Dermis blood vessel endothelial cell (primary cell): Measurements from ENCODE around the gene RAB10. TPM values are rescaled to one million over a fixed set of nuclear protein-coding genes. Genes with fewer than 3 reads are reported as not detected.
"Not testable (repeated sequence)": the region's sequence is repeated elsewhere in the genome, so short reads cannot be mapped to it uniquely, and the experiment has no call there.

Experiments
- DNase-seq: peaks from one replicate; pipeline ENCODE4 v3.0.0; 2010
- total RNA-seq: library from RNA; depleted of rRNA; stranded (reverse); fragments of >200 nt; gene quantifications from 2 replicates; pipeline ENCODE4 v1.2.3, GENCODE V29; 2014

RAB10 gene
- total RNA-seq, 1 donor from 2014 or later = 101 TPM

DNA sequence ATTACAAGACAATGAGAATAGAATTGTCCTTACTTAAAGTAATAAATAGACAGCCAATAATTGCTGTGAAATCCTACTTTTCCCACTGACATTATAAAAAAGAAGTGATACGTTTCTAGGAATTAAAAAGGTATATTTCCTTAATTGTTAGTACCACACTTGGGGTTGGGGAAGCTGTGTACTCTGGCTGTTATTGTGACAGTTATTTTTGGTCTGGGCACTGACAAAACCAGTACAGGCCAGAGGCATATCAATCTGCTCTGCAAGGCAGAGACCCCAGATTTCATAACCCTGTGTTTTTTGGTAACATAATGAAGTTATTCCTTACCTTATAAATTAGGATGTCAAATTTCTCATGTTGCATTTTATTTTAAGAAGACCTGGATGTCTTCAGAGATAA lies 66.5 kb downstream of the RAB10 start:
- DNase-seq = no peak

DNA sequence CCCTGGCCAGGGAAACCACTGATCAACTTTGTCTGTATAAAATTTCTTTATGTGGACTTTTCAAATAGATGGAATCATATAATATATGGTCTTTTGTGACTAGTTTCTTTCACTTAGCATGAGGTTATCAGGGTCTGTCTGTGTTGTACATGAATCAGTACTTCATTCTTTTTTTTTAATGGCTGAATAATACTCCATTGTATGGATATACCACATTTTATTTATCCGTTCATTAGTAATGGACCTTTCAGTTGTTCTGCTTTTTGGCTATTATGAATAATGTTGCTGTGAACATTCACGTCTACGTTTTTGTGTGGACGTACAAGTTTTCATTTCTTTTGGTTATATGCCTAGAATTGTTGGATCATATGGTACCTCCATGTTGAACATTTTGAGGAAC lies 69.9 kb downstream of the RAB10 start:
- no peak for DNase-seq

DNA sequence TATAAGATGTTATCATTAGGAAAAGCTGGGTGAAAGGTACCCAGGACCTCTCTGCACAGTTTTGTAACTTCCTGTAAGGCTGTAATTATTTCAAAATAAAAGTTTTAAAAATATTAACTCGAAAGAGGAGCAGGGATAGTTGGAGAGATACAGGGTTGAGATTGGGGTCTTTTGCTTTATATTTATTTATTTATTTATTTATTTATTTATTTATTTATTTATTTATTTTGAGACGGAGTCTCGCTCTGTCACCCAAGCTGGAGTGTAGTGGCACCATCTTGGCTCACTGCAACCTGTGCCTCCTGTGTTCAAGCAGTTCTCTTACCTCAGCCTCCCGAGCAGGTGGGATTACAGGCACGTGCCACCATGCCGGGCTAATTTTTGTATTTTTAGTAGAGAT lies 74.8 kb downstream of the RAB10 start:
- not testable (repeated sequence) for DNase-seq

DNA sequence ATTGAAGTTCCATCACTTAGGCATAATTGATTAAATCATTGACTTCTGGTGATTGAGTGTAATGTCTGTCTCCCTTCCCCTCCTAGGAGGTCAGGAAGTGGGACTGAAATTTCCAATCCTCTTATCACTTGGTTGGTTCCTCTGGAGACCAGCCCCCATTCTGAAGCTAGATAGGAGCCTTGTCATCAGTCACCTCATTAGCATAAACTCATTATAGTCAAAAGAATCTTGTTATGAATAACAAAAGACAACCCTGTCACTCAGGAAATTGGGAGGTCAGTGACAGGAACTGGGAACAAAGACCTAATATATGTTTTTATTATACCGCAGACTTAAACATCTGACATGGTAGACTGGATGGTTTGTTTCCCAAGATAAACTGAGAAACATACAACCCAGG lies 78.3 kb downstream of the RAB10 start:
- no peak for DNase-seq

DNA sequence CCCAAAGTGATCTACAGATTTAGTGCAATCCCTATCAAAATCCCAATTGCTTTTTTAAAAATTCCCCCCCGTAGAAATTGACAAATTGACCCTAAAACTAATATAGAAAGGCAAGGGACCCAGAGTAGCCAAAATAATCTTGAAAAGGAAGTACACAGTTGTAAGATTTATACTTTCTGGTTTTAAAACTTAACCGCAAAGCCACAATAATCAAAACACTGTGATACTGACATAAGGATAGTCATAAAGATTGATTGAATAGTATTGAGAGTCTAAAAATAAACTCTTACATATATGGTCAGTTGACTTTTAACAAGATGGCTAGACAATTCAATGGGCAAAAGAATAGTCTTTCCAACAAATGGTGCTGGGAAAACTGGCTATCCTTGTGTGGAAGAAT lies 80.3 kb downstream of the RAB10 start:
- no peak for DNase-seq

DNA sequence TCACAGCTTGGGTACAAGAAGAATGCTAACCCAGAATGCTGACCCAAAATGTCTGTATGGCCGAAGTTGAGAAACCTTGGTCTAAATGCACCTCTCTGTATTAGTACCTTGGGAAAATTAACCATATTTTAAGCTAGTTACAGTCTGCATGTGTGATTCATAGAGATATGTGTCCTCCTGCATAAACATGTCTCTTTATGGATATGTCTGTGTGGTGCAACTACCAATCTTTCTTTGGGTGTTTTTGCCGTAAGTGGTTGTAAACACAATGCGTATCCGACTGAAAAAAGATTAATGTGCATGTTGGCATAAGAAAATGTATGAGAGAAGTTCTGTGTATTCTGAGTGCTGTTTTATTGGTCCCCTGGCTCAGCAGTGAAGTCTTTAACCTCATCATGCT lies 84.8 kb downstream of the RAB10 start:
- no peak for DNase-seq

DNA sequence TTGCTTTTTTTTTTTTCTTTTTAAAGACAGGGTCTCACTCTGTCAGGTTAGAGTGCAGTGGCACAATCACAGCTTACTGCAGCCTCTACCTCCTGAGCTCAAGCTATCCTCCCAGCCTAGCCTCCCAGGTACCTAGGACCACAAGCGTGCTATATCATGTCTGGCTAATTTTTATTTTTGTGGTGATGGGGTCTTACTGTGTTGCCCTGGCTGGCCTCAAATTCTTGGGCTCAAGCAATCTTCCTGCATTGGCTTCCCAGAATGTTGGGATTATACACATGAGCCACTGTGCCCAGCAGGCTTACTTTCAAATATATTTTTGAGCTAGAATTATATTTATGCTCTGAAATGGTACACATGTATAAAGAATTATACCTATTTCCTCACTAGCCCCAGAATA lies 85.6 kb downstream of the RAB10 start:
- DNase-seq = no peak

DNA sequence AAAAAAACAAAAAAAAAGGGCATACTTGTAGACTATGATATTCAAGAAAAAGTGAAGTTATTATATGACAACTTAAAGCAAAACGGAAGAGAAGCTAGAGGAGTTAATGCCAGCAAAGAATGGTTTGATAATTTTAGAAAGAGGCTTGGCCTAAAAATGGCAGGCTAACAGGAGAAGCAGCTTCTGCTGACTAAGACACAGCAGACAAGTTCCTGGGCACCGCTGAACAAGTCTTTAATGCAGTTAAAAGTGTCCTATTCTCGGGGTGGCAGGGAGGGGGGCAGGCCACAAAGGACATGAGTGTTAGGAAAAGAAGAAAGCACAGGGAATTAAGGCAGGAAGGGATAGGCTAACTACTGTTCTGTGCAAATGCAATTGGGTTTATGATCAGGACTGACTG lies 88.7 kb downstream of the RAB10 start:
- DNase-seq = no peak

DNA sequence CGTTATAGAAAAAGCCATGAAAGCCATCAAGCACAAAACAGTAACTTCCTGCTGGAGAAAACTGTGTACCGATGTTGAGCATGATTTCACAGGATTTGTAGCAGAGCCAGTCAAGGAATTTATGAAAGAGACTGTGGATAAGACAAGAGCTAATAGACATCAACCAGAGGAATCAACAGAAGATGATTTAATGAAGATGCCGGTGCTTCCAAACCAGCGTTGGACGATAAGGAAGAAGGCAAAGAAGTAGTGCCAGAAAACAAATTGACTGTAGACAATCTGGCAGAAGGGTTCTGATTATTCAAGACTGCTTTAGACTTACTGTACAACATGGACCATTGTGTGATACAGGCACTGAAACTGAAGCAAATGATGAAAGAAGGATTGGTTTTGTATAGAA lies 89.5 kb downstream of the RAB10 start:
- DNase-seq = no peak

DNA sequence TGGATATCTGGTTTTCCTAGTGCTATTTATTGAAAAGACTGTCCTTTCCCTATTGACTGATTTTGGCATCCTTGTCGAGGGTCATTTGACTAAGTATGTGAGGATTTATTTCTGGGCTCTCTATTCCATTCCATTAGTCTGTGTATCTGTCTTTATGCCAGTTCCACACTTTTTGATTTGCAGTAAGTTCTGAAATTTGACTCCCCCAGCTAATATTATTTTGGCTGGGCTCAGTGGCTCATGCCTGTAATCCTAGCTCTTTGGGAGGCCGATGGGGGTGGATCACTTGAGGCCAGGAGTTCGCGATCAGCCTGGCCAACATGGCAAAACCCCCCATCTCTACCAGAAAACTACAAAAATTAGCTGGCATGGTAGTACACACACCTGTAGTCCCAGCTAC lies 92.2 kb downstream of the RAB10 start:
- no peak for DNase-seq

DNA sequence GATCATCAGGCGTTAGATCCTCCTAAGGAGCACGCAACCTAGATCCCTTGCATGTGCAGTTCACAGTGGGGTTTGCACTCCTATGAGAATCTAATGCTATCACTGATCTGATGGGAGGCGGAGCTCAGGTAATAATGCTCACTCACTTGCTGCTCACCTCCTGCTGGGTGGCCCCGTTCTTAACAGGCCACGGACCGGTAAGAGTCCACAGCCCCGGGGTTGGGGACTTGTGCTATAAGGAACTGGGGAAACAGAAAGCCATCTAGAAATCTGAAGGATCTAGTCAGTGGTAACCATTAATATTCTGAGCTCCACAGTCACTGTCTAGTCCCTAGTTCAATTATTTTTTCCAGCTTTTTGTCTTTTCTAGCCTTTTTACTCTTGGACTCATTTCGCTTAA lies 94.3 kb downstream of the RAB10 start:
- no peak for DNase-seq

DNA sequence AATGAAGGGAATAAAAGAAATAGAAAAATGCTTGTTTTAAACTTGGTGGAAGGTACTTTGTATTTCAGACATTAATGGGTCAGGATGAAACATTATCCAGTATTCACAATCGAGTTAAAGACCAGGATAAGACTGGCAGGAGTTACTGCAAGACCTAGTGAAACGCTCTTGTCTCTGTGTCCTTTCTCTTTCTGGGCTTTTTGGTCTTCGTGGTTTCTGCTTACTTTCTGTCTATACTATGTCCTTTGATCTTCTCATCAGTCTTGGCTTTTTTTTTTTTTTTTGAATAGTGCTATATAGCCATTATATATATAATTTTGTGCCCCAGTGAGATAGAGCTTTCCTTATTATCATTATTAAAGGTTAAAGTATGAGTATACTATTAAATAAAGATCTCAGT lies 96.9 kb downstream of the RAB10 start:
- no peak for DNase-seq

DNA sequence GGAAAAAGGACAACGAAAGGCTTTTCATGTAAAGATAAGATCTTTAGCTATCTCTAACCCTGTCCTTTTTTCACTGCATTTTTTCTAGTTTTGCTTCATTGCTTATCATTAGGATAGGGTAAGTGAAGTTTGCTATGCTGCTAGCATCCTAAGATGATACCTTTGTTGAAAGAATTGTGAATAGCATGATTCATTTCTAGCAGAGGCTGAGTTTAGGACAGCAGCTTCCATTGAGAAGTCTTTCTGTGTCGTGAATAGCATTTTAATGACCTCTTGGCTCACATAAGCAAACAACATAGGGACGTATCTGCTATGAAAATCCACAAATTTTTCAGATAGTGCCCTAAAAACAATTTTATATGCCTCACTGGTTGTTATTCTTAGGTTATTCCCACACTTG lies 102.6 kb downstream of the RAB10 start:
- DNase-seq = no peak

DNA sequence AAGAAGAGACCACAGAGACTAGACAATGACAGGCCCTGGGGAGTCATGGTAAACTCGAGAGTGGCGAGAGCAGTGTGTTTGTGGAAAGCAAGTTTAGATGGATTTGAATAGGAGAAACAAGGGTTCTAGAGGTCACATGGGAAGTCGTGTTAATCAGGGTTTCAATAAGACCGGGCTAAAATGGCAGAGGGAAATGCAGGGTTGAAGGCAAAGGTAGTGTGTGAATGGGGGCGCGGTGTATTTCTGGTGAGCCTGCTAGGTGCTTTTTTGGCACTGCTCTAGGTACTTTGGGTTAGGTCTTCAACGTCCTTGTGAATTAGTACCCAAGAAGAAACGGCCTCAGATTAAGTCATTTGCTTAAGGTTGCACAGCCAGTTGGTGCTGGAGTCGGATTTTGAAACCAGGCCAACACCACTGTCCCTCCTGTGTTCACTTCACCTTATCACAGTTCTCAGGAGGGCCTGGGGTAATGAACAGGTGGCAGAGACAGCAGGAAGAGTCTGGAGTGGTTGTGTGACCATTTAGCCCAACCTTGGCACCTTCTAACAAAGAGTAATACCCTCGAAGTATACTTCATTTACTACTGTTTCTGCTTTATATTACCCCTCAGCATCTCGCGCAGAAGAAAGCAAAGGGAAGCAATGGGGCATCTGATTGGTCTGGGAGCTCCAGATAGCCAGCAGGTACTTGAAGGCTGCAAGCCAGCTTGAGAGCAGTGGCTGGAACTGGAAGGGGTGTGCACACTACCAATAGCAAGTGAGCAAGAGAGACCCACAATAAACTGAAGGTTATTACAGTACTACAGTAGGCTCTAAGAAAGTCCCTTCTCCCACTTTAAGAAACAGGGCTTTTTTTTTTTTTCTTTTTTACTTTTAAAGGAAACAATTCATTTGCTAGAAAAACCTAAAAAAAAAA lies 105.6 kb downstream of the RAB10 start:
- no peak for DNase-seq

DNA sequence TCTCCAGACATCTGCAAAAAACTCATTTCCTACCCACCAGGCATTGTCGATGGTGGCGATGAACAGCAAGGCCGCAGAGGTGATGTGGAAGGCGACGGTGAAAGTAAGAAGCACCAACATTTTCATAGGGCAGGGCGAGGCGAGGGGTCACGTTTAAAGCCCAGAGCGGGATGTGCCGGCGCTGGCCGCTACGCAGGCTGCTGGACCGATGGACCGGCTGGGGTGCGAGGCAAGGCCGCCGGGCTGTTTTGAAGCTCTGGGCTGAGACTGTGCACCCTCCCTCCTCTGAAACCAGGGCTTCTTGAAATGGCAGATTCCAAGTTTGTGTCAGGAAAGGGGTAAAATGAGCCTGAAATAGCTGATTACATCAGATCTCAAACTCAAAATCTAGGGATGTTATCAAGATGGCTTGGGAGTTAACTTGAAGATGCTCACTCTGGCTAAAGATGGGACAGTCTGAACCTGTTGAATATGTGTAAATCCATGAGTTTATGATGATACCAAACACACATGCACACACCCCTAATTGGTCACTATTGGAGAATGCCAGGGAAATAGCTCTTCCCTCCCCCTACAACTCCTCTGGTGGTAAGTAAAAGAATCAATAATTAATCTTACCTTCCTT lies 107.4 kb downstream of the RAB10 start:
- no peak for DNase-seq

DNA sequence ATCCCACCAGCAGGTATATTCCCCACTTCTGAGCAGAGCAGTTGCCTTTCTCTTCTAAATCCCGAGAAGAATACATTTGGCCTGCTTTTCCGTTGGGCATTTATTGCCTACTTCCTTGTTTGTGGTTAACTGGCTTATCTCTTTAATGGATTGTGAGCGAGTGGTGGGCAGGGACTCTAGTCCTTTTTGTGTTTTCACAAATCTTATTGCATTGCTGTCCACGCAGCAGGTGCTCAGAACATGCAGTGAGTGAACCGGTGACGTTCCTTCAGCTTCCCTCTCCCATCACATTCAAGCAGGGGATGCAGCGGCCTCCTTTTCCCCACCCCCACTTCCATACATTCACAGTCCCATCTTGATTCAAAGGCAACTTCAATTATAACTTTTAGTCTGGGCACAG lies 110.1 kb downstream of the RAB10 start:
- DNase-seq = no peak

DNA sequence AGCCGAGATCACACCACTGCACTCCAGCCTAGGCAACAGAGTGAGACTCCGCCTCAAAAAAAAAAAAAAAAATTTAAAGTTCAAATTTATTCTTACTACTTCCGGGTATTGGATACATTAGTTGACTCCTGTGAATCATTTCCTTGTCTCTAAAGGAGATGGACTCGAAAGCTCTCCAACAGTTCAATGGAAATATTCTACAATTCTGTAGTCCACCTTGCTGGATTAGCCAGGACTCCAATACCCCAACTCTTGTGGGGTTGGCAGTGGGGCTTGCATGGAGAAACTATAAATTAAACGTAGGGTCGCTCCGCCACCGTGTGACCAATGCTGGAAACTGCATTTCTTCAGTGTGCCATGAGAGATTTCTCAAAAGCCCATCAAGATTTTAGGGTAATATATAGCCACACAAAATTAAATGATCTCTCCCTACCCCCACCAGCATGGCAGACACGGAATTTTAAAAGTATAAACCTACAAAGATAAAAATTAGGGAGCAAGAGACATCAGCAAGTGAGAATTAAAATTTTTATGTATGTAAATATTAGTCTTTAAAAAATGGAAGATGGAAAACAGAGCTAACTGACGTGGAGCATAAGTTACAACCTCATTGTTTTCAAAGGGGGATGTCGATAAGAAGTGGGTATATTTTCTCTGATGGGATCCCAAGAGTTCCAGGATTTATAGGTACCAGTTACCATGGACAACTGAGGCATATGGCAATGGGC lies 111.2 kb downstream of the RAB10 start:
- peak; percentile 73 for DNase-seq

DNA sequence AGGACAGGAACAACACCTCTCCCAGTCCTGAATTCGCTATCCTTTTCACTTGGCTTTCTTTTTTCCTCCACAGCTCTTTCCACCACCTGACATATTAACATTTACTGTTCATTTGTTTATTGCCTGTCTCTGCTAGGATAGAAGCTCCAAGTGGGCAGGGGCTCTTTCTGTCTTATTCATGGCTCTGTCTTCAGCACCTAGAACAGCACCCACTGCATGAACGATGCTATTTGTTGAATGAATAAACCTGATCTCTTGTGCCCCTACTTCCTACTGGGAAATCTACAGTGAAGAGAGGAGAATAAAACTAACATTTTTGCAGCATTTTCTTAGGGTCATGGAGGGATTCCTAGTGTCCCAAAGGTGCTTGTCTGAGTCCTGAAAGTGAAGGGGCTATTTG lies 114.6 kb downstream of the RAB10 start:
- peak; percentile 24 for DNase-seq

DNA sequence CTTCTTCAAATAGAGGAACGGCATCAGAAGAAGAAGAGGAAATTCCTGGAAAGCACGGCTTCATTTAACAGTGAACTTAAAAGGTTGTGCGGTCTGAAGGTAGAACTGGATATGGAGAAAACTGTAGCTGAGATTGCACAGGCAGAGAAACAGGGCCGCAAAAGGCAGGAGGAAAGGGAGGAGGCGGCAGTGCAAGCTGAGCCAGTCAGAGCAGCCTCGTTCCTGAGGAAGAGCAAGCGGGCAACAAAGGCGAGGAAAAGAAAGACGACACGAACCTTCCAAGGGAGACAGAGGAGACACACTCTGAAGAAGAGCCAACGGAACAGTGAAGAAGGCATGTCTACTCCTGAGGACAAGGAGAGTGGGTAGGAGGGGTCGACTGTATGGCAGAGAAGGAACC lies 116.4 kb downstream of the RAB10 start:
- no peak for DNase-seq

DNA sequence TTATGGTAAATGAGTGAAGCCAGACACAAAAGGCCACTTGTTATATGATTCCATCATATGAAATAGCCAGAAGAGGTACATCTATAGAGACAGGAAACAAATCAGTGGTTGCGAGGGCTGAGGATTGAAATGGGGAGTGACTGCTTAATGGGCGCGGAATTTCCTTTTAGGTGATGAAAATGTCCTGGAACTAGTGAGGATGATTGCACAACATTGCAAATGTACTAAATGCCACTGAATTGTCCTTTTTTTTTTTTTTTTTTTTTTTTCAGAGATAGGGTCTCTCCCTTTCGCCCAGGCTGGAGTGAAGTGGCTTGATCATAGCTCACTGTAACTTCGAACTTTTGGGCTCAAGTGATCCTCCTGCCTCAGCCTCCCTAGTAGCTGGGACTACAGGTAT lies 123.7 kb downstream of the RAB10 start:
- DNase-seq = no peak

DNA sequence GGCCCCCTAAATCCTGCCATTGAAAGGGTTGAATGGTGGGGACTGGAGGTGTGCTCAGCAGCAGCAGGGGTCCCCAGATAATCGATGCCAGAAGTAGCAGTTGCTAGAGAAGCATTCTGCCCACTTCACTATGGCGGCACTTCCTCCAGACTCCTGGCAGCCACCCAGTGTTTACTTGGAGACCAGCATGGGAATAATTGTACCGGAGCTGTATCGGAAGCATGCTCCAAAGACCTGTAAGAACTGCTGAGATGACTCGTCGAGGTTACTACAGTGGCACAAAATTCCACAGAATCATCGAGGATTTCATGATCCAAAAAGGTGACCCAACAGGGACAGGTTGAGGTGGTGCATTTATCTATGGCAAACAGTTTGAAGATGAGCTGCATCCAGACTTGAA lies 128.0 kb downstream of the RAB10 start:
- DNase-seq = no peak

DNA sequence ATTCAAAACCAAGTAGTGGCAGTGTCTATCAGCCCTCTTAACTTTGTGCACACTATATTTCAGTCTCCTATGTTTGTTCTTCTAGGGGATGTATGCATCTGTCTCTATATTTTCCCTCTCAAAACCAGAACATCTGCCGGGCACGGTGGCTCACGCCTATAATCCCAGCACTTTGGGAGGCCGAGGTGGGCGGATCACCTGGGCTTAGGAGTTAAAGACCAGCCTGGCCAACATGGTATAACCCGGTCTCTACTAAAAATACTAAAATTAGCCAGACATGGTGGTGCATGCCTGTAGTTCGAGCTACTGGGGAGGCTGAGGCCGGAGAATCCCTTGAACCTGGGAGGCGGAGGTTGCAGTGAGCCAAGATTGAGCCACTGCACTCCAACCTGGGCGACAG lies 129.1 kb downstream of the RAB10 start:
- no peak for DNase-seq

DNA sequence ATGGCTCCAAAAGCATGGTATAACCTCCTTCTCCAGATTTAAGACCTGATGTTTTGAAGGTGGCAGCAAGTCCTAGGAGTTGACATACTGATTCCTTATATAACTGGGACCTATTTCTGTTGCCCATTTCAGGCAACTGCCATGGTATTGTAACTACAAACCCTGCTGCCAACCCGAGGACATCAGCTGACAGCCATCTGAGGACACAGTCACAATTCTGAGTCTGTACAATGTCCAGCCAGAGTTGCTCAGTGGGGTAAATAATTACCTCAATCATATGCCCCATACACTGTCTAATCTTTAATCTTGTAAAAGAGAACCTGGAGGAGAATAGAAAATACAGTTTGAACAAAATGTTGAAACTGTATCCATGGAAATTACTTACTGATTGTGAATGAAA lies 130.3 kb downstream of the RAB10 start:
- DNase-seq = no peak
